ENCODE data around the gene CCK.

The CCK gene

DNA sequence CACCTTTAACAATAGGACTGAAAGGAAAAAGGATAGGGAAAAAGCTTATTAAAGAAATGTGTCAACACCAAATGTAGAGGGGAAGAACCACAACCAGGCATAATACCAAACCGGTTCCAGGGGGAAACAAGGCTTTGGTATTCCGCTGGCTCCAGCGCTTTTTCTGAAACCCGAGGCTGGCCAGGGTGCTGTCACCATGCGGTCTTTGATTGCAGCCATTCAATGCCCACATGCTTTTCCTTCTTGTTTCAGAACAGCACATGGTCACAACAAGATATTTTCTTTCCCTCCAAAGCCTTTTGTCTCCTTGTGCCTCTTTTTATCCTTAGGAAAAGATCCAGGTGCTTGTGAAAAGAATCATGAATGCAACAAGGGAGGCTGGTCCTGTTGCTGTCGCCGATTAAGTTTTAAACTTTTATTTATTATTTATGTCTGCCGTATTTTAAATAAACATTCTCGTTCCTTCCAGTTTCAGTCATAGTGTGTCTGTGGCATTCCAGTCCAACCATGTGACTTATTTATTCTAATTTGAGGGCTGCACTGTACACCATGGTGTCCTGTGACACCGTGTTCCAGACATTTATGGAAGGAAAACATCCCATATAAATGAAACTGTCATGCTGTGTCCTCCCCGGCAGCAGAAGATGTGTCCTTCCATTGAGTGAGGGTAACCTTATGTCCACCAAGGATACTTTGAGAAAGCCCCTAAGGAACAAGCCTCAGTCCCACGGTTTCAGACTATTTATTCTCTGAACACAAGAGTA, 41.1 kb downstream of the CCK start:
- DNase-seq = no peak

DNA sequence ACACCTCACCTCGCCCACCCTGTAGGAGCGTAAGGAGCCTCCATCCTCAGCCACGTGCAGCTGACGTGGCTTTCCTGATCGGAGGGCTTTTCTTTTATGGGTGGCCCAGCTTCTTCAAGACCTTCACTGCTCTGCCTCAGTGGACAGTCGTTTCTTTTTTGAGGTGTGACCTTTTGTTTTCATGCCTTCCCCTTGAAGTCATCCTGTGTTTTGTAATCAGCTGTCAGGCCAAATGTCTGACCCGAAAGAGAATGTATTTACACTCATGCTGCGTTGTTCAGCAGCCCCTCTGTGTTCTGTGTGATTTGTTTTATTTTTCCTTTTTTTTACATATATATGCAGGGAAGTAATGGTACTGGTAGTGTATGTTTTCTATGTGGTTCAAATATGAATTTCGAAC, 41.8 kb downstream of the CCK start:
- DNase-seq = no peak

DNA sequence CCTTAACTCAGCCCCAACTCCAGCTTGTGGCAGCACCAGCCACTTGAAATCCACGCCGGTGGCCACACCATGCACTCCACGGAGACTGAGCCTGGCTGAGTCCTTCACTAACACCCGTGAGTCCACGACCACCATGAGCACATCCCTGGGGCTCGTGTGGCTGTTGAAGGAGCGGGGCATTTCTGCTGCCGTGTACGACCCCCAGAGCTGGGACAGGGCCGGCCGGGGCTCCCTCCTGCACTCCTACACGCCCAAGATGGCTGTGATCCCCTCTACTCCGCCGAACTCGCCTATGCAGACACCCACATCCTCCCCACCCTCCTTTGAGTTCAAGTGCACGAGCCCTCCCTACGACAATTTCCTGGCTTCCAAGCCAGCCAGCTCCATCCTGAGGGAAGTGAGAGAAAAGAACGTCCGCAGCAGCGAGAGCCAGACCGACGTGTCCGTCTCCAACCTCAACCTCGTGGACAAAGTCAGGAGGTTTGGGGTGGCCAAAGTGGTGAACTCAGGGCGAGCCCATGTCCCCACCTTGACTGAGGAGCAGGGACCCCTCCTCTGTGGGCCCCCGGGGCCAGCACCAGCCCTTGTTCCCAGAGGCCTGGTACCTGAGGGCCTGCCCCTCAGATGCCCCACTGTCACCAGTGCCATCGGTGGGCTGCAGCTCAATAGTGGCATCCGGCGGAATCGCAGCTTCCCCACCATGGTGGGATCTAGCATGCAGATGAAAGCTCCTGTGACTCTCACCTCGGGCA, 42.9 kb downstream of the CCK start:
- DNase-seq = no peak

DNA sequence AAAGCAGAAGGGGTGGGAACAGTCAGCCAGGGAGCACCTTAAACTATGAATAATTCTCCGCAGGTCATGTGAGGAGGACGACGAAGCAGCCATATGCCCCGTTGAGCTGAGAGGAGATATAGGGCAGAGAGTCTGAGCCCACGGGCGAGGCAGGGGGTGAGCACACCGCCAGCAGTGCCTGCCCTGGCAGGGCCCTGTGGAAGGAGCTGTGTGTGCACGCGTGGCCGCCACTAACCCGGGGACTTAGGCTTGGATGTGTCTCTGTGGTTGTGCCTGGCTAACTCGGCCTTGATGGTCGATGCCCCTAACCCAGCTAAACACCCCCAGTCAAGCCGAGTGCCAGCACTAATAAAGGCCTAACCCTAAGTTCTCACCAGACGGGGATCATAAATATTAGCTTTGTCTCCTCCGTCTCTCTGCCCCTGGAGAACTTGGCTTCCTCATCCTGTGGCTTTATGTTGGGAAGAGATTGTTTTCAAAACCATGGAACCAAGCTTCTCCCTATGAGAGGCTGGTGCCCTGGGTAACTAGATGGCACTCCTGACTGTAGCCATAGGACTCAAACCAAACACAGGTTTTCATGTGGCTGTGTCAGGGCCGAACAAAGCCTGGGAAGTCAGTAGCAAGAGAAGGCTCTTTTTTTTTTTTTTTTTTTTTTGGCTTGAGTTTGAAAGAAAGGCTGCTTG, 45.4 kb downstream of the CCK start:
- no peak for DNase-seq

DNA sequence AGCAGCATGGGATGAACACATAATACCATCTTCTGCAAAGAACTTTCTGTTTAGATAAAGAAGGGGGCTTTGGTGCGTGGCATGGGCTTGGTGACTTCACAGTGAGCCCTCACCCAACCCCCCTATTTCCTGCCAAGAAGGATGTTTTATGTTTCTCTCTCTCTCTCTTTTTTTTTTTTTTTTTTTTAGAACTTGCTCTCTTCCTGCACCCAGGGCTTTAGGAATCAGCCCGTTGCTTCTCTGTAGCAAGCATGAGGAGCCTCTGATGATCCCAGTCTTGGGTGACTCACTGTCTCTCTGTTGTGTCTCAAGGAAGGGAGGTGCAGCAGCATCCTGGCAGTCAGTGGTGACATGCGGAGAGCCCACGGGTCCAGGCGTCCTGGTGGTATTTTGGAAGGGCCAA, 49.1 kb downstream of the CCK start:
- DNase-seq = no peak

DNA sequence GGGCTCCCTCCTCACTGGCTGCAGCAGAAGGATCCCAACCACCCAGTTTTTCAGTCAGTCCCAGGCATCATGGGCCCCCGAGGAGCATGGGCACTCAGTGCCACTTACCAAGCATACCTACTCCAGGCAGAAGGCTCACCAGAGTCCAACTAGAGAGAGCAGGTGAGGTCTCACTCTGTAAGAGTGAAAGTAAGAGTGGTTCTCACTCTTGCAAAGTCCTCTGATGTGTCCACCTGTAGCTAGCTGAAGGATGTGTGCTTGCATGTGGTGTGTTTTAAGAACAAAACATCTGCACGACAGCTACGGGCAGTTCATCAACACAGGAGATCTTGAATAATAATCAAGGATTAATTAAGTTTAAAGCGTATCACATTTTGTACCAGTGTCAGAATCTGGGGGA, 49.7 kb downstream of the CCK start:
- DNase-seq = no peak

DNA sequence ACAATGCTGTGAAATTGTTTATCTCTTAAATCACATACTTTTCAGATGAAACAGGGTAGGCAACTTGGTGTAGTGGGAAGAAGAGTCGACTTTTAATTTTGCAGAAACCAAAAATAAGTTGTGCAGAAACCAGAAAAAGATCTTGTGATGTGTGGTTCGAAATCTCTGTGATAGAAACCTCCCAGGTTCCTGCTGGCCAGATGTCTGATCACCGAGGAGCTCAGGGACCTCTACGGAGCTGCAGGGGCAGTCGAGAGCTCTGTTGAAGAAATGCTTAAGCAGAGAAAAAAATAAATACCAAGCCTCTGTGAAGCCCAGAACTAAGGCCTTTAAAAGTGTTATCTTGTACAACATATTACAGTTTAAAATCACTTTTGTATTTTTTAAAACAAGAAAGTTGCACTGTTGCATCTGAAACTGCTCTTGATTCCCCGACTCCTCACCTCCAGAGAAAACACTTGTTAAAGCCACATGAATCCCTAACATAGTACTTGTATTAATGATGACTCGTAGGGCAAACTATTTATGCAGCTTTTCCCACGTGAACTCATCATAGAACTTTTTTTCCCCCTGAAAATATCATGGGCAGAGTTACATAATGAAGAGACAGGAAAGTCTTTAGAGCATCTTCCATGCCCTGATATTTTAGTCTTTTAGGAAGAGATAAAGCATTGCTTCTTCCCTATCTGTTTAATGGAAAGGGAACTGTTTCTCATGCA, 51.3 kb downstream of the CCK start:
- peak; percentile 26 for DNase-seq

DNA sequence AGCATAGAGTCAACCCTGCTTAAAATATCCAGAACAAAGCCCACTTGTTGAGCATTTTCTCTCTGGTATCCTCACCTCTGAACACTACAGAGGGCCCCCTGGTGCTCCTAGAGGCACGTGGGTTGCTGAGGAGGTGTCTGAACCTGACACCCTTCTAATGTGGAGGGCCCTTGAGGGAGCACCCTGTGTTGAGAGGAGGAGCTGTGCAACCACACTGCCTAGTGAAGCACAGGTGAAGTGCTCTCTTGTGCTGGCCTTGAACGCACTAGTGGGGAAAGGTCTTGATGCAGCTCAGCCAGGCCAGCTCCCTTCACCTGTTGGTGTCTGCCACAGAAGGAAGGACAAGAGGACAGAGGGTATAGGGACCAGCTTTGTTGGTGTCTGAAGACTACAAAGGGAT, 51.9 kb downstream of the CCK start:
- DNase-seq = no peak

DNA sequence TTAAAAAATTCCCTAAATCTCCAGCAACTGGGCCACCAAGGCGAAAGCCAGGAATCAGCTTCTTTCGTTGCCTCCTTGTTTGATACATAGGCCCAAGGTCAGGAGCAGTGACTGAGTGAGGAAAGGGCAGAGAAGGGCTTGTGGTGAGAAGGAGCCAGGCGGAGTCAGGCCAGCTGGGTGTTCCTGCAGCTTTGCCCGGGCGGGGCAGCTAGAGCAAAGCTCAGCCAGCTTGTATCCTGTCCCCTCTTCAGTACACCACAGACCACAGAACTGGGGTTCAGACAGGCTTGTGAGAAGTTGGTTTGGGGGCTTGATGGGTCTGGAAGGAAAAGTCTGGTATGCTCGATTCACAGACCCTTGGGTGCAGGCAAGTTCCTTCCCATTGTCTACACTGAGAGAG, 52.6 kb downstream of the CCK start:
- DNase-seq = no peak

DNA sequence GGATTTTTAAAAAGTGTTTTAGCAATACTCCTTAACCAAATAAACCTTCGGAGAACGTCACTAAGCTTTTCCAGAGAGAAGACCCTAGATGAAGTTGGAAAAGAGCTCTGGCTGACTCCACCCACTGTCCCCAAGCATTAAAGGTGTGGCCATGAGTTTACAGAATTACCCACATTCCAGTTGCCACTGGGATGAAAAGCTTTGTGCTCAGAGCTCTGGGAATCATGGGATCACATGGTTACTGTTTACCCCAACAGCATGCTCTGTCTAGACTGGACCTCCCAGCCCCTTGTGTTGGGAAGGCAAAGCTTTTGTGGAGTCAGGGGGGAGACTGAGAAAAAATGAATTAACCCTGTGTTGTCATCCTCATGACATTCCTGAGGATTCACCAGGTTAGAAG, 55.3 kb downstream of the CCK start:
- DNase-seq = no peak

DNA sequence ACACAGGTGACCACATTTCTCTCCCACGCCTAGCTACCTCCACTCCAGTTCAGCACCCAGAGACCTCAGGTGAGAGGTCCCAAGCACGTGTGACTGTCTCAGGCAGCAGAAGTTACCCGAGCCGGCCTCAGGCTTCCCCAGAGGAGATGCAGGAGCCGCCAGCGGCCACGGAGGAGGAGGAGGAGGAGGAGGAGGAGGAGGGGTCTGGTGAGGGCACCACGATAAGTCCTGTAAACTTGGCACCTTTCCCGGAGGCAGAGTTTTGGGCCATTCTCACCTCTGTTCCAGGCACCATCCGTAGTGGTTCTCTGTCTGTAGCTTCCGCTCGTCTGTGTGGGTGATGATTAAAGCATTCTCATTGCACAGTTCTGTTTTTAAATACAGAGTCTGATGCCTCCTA, 56.1 kb downstream of the CCK start:
- DNase-seq = no peak

All from NCI-H226 (cell line).